ENCODE data around the gene INSR.
A peak's percentile ranks its signal among the peaks of the same experiment; 100 is the strongest.
"Not testable (repeated sequence)": the region's sequence is repeated elsewhere in the genome, so short reads cannot be mapped to it uniquely, and the experiment has no call there.

INSR gene
- 0.29 to 4.2 (median 2.8) reads per million in 4 experiments for total RNA-seq

DNA sequence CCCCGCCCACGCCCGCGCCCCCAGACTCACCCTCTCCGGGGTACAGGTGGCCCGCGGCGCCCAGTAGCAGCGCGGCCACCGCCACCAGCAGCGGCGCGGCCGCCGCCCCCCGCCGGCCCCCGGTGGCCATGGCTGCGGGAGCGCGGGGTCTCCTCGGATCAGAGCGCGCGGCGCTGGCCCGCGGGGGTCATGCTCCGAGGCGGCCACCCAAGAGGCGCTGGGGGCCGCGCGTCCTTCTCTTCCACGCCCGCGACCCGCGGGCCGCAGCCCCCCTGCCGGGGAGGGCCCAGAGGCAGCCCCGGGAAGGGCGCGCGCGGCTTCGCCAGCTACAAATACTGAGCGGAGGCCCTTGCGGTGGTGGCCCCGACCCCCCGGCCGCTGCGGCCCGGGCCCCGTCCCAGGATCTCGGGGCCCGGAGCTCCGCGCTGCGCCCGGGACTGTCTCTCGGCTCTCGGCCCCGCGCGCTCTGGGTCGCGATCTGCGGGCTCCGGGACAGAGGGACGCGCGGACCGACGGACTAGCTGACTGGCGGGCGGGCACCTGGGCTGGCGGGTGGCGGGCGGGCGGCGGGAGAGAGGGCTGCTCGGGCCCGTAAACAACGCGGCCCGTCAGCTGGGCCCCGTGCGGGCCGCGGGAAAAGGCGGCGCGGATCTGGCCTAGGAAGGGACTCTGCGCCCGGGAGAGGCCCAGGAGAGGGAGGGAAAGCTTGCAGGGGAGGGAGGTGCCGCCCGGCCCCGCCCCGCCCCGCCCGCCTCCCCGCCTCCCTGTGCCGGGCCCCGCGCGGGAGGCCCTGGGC, at the start of gene INSR:
Gene INSR, minus strand, starts transcription at position 653 of the 796 bp plus-strand sequence. Its CDS starts 523 bp downstream, at position 130.
- peak; percentile 7 for DNase-seq

DNA sequence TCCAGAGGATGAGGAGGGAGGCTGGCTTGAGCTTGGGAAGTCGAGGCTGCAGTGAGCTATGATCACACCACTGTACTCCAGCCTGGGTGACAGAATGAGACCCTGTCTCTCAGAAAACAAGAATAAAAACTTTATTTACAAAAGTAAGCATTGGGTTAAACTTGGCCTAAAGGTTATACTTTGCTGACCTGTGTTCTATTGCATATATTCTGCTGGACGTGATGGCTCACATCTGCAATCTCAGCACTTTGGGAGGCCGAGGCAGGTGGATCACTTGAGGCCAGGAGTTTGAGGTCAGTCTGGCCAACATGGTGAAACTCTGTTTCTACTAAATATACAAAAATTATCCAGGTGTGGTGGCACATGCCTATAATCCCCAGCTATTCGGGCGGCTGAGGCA, 47.9 kb upstream of the INSR start:
- no peak for DNase-seq

DNA sequence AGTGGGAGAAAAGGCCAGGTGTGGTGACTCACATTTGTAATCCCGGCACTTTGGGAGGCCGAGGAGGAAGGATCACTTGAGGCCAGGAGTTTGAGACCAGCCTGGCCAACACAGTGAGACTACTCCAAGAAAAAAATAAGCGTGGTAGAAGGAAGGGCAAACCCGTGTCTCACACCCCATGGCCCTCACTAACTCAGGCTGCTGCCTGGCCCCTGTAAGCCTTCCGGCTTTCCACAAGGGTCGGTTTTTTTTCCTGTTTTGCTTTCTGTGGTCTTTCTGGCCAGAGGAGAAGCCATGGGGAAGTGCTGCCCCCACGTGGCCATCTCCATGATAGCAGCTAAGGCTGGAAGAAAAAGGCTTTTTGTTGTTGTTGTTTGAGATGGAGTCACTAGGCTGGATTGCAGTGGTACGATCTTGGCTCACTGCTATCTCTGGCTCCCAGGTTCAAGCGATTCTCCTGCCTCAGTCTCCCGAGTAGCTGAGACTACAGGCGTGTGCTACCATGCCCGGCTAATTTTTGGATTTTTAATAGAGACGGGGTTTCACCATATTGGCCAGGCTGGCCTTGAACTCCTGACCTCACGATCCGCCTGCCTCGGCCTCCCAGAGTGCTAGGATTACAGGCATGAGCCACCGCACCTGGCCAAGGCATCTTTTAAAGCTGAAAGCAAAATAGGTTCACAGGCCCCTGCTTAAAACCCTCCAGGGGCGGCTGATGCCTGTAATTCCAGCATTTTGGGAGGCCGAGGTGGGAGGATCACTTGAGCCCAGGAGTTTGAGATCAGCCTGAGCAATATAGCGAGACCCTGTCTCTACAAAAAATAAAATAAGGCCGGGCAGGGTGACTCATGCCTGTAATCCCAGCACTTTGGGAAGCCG, 47.0 kb upstream of the INSR start:
- DNase-seq = peak; percentile 80

- DNase-seq = no peak
Measured at GRCh38 chr19:7337380-7338194, 43.4 kb upstream of the INSR start.

- no peak for DNase-seq
Measured at GRCh38 chr19:7336321-7336973, 42.2 kb upstream of the INSR start.

DNA sequence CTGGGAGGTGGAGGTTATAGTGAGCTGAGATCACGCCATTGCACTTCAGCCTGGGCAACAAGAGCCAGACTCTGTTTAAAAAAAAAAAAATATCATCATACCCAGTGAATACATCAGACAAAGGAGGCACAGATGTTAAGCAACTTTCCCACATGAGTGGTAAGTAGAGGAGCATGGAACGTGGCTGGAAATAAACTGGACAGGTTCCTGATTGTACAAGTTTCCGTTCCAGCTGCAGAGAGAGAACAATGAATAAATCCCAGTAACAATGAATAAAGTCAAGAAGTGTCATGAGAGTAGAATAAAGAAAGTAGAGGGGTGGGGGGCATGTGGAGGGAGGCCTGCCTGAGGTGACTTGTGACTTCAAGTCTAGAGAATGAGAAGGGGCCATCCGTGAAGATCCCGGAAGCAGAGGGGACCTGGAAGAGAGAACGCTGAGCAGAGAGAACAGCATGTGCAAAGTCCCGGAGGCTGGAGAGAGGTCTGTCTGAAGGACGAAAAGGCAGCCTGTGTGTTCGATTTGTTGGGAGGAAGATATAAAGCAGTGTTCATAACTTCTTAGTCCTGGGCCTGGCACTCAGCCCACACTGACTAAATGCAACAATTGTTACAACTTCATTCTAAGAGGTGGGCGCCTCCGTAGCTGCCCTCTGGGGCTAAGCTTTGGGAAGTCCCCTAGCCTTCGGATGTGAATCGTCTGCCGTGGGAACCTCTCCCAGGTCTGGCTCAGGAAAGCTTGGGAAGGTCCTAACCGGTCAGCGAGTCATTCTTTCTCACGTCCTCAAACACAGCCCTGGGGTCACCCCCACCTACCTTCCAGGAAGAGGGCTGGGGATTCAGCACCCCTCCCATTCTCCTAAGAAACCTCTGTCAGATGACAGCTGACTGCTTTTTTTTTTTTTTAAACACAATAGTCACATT, 39.2 kb upstream of the INSR start:
- no peak for DNase-seq

- DNase-seq = no peak
Measured at GRCh38 chr19:7331446-7331845, 37.2 kb upstream of the INSR start.

DNA sequence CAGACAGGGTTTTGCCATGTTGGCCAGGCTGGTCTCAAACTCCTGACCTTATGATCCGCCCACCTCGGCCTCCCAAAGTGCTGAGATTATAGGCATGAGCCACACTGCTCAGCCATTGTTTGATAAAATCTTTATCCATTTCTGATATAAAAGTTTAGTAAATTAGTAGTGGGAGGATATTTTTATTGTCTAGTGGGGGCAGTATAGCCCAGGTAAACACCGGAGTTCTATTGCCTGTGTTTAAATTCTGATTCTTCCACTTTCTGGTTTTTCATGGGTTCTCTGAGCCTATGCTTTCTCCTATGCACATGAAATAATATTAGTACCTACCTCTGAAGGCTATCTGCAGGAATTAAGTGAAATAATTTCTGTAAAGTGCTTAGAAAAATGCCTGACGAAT, 34.4 kb upstream of the INSR start:
- DNase-seq = no peak

DNA sequence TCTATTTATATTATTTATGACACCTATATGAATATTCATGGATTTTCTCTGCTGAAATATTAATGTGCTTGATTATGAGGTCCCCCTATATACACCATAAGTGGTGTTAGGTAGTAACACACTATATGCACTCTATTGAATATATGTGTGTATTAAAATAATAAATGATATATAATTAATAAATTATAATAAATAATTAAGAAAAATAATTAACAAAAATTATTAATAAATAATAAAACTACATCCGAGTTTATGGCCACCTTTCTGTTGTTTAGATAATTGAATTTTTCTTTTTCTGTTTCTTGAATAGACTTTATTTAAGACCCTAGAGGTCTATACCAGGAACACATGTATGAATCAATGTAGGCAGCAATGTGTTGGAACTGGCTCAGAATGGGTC, 33.6 kb upstream of the INSR start:
- no peak for DNase-seq

DNA sequence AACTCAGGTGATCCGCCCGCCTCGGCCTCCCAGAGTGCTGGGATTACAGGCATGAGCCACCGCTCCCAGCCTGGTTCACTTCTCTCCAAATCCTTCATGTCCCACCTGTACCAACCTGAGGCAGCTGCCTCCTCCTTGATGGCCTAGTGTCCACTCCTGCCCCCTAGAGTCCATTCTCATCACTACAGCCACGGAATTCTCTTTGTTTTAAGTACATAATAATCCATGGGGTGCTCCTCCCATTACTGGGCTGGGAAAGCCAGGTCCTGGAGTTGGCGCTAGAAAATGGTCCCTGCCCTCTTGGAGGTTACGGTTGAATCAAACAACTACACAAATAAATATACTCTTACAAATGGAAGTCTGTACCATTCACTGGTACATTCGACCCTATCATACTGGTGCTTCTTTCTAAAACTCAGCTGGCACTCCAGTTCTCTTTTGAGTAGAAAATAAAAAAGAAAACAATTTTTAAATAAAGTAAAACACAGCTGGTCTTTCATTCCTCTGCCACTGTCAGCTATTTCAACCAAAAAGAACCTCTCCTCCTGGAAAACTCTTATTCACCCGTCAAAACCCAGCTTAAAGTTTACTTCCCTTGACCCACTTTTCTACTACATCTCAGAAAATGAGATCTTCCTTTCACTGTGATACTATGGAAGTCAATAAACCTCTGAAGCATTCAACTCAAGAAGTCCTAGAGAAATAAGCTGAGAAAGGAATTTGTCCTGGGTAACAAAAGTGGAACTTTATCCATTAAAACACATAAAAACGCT, 32.1 kb upstream of the INSR start:
- DNase-seq = no peak

DNA sequence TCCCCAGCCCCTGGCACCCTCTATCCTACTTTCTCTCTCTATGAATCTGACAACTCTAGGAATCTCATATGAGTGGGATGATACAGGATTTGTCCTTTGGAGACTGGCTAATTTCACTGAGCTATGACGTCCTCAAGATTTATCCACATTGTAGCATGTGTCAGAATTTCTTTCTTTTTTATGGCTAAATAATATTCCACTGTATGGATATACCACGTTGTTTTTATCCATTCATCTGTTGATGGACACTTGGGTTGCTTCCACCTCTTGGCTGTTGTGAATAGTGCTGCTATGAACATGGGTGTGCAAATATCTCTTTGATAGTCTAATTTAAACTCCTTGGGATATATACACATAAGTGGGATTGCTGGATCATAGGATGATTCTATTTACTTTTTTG, 24.0 kb upstream of the INSR start:
- DNase-seq = no peak

- no peak for DNase-seq
Measured at GRCh38 chr19:7312816-7313215, 18.6 kb upstream of the INSR start.

- DNase-seq = no peak
Measured at GRCh38 chr19:7311911-7312310, 17.7 kb upstream of the INSR start.

GRCh38 chr19:7308327-7308726, 14.1 kb upstream of the INSR start:
- not testable (repeated sequence) for DNase-seq

DNA sequence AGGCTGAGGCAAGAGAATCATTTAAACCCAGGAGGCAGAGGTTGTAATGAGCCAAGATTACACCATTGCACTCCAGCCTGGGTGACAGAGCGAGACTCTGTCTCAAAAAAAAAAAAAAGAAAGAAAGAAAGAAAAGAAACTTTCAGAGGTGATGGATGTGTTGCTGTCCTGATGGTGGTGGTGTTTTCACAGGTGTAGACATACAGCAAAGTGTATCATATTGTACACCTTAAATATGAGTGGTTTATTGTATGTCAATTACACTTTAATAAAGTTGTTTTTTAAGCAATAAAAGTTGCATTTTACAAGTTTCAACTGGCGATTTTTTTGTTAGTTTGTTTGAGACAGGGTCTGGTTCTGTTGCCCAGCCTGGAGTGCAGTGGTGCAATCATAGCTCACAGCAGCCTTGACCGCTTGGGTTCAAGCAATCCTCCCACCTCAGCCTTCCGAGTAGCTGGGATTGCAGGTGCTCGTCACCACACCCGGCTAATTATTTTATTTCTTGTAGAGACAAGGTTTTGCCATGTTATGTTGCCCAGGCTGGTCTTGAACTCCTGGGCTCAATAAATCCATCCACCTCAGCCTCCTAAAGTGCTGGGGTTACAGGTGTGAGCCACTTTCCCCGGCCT, 13.5 kb upstream of the INSR start:
- no peak for DNase-seq

- no peak for DNase-seq
Measured at GRCh38 chr19:7304200-7304599, 10.0 kb upstream of the INSR start.

GRCh38 chr19:7303470-7303869, 9.3 kb upstream of the INSR start:
- DNase-seq = no peak

GRCh38 chr19:7301525-7301924, 7.3 kb upstream of the INSR start:
- no peak for DNase-seq

- no peak for DNase-seq
Measured at GRCh38 chr19:7297742-7298141, 3.5 kb upstream of the INSR start.

DNA sequence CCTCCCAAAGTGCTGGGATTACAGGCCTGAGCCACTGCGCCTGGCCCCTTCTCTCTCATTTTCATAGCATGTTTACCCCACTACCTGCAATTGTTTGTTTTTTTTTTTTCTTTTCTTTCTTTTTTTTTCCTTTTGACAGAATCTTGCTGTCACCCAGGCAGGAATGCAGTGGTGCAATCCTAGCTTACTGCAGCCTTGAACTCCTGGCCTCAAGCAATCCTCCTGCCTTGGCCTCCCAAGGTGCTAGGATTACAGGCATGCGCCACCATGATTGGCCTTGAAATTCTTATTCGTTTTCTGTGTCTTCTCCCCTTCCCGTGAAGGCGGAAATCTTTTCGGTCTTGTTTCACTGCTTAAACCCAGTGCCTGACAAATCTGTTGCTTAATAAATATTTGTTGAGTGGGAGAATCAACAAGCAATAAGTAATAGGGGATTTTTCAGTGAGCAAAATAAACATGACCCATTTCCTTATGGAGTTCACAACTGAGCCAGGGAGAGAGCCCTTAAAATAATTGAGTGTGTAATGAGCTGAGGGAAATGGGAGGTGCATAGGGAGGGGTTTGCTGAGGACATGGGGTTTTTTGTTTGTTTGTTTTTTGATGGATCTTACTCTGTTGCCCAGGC, 1.8 kb upstream of the INSR start:
- no peak for DNase-seq

Measured in effector CD8-positive, alpha-beta T cell (primary cell).